B cell (primary cell): ENCODE data around the gene ERRFI1. TPM values are rescaled to one million over a fixed set of nuclear protein-coding genes. Genes with fewer than 3 reads are reported as not detected.
"Not testable (repeated sequence)": the region's sequence is repeated elsewhere in the genome, so short reads cannot be mapped to it uniquely, and the experiment has no call there.

Experiments used
- ATAC-seq: fragments of 200-7000 bp; cut with Tn5 transposase; one replicate; pipeline ENCODE4 v1.10.0; 2021; ENCODE audit warnings: low read depth, mild to moderate bottlenecking, moderate number of reproducible peaks, moderate library complexity
- CTCF ChIA-PET: fragments of 350-600 bp; sonication (Branson Sonifier 250); formaldehyde crosslinking; loops from one replicate; lab custom pipeline; 2021; ENCODE audit warnings: antibody characterized with exemption, inconsistent platforms; lab: Charles Lee
- POLR2A ChIA-PET: fragments of 350-600 bp; sonication (Branson Sonifier 250); formaldehyde crosslinking; loops from one replicate; lab custom pipeline; 2021; ENCODE audit warnings: antibody characterized with exemption; lab: Charles Lee
- DNase-seq: peaks from one replicate; pipeline ENCODE4 v3.0.0; 2013
- H2AFZ ChIP-seq: 2 replicates; pipeline ENCODE4 v1.6.1; 2012; ENCODE audit warnings: mild to moderate bottlenecking, low read depth, low read length; ENCODE audit not compliant: insufficient read depth, poor library complexity, severe bottlenecking
- H3K27ac ChIP-seq, 2 donors: 1 replicate in 1 of 2; 2 replicates in 1 of 2; pipeline ENCODE4 v1.5.1; 2012 to 2013; ENCODE audit warnings: low read length in 2 of 2, mild to moderate bottlenecking in 2 of 2, moderate library complexity in 1 of 2
- H3K27me3 ChIP-seq, 4 experiments: fragments of 200-600 bp in 1 of 4; sonication (generic) in 1 of 4; replicated peaks in 1 of 4; 1 replicate in 2 of 4; 2 replicates in 2 of 4; pipeline versions ENCODE4 v1.6.1 to v1.7.0; 2013 to 2016; ENCODE audit warnings: low read length in 3 of 4, mild to moderate bottlenecking in 2 of 4, mixed read lengths in 1 of 4, moderate library complexity in 1 of 4; ENCODE audit not compliant: insufficient read depth in 4 of 4, control insufficient read depth in 3 of 4; ENCODE audit errors: control extremely low read depth in 1 of 4
- H3K36me3 ChIP-seq, 2 experiments: replicated peaks in 1 of 2; 1 replicate in 1 of 2; 2 replicates in 1 of 2; pipeline versions ENCODE4 v1.6.1 to v1.7.1; 2013; ENCODE audit warnings: low read length in 1 of 2; ENCODE audit not compliant: insufficient read depth in 2 of 2, control insufficient read depth in 1 of 2; ENCODE audit errors: control extremely low read depth in 1 of 2, extremely low read depth in 1 of 2
- H3K4me1 ChIP-seq, 2 donors: fragments of 200-600 bp in 1 of 2; sonication (generic) in 1 of 2; 1 replicate in 1 of 2; 2 replicates in 1 of 2; pipeline versions ENCODE4 v1.5.1 to v1.6.1; 2013 to 2017; ENCODE audit warnings: low read length in 2 of 2; ENCODE audit not compliant: control insufficient read depth in 2 of 2, insufficient read depth in 2 of 2
- H3K4me2 ChIP-seq: replicated peaks from 2 replicates; pipeline ENCODE3; 2012; ENCODE audit warnings: mild to moderate bottlenecking, low read depth, low read length; ENCODE audit not compliant: poor library complexity, severe bottlenecking
- H3K4me3 ChIP-seq, 5 experiments: fragments of 200-600 bp in 1 of 5; sonication (generic) in 1 of 5; 1 replicate in 3 of 5; 2 replicates in 2 of 5; pipeline versions ENCODE4 v1.5.1 to v1.7.0; 2011 to 2016; ENCODE audit warnings: low read length in 4 of 5, mild to moderate bottlenecking in 4 of 5, low read depth in 2 of 5, control low read depth in 1 of 5, moderate library complexity in 1 of 5; ENCODE audit not compliant: insufficient read depth in 1 of 5; ENCODE audit errors: control extremely low read depth in 1 of 5, extremely low read depth in 1 of 5
- H3K79me2 ChIP-seq: fragments of 200-600 bp; sonication (generic); one replicate; pipeline ENCODE4 v1.6.0; 2016; ENCODE audit warnings: low read length; ENCODE audit not compliant: control insufficient read depth, insufficient read depth
- H3K9ac ChIP-seq: fragments of 200-600 bp; sonication (generic); 2 replicates; pipeline ENCODE4 v1.6.1; 2017; ENCODE audit warnings: mild to moderate bottlenecking, low read length, moderate library complexity
- H3K9me3 ChIP-seq, 3 donors: one replicate each; pipeline versions ENCODE4 v1.6.1 to v1.7.1; 2013; ENCODE audit warnings: low read length in 2 of 3; ENCODE audit not compliant: control insufficient read depth in 2 of 3, insufficient read depth in 1 of 3; ENCODE audit errors: control extremely low read depth in 1 of 3
- H4K20me1 ChIP-seq: 2 replicates; pipeline ENCODE4 v1.6.0; 2012; ENCODE audit warnings: mild to moderate bottlenecking, low read length; ENCODE audit not compliant: insufficient read depth, control insufficient read depth, poor library complexity, severe bottlenecking
- H3K27ac Mint-ChIP-seq: one replicate; pipeline ENCODE4 v1.8.0; 2021; ENCODE audit warnings: mixed read lengths
- H3K27me3 Mint-ChIP-seq: one replicate; pipeline ENCODE4 v1.8.0; 2021; ENCODE audit warnings: mixed read lengths
- H3K4me1 Mint-ChIP-seq: one replicate; pipeline ENCODE4 v1.8.0; 2021; ENCODE audit warnings: mixed read lengths
- H3K4me3 Mint-ChIP-seq: one replicate; pipeline ENCODE4 v1.8.0; 2021; ENCODE audit warnings: mixed read lengths
- H3K9me3 Mint-ChIP-seq: one replicate; pipeline ENCODE4 v1.8.0; 2022; ENCODE audit warnings: mixed read lengths; ENCODE audit not compliant: insufficient read depth
- CTCF ChIP-seq: fragments of 200-600 bp; IDR thresholded peaks from one replicate; pipeline ENCODE4 v1.8.0; 2022; ENCODE audit warnings: antibody characterized with exemption, mild to moderate bottlenecking
- EZH2 ChIP-seq: IDR thresholded peaks from 2 replicates; pipeline ENCODE4 v1.6.1; 2012; ENCODE audit warnings: borderline replicate concordance, low read depth, mild to moderate bottlenecking, moderate library complexity, low read length; ENCODE audit not compliant: insufficient read depth, poor library complexity, severe bottlenecking
- WGBS: methylation state at CpG from one replicate; pipeline ENCODE4 v1.1.5; 2013; ENCODE audit warnings: missing lambda C conversion rate; ENCODE audit not compliant: insufficient coverage; 5-methylcytosine and 5-hydroxymethylcytosine counted together
- intact Hi-C: fragments of 100-400 bp; cut with micrococcal nuclease; formaldehyde crosslinking; loops from one replicate; pipeline ENCODE4 v1.10.0; 2022
- polyA plus RNA-seq: library from polyadenylated mRNA; depleted of rRNA; stranded (reverse); fragments of >200 nt; gene quantifications from 2 replicates; pipeline ENCODE4 v1.2.3, GENCODE V29; 2012
- total RNA-seq, 2 donors: library from RNA; stranded (reverse); fragments of 120-200 nt in 1 of 2; gene quantifications; 1 replicate in 1 of 2; 2 replicates in 1 of 2; pipeline versions ENCODE4 v1.2.3 to v1.2.4, GENCODE V29; 2013 to 2022

The ERRFI1 gene
- total and polyA plus RNA-seq, 2 donors (not counting 1 experiment from before 2014, with no cell fraction given): 1.5 to 2.0 TPM

DNA sequence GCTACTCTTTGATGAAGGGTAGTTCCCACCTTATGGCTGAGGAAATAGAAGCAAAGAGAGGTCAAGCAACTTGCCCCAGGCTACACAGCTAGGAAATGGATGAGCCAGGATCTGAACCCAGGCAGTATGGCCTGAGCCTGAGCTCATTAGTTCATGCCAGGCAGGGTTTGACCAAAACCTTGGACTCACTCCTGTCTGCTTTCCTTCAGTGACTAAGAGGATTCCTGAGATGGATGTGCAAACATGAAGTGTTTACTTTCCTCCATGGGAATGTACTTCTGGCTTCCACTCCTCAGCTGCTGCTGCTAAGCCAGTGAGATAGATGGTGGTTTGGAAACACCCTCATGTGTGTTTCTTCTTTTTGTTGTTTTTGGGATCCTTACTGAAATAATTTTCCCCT, 35.1 kb upstream of the ERRFI1 start:
- H3K9ac ChIP-seq: no peak overlapping the region
- no peak overlapping the region for H3K4me3 Mint-ChIP-seq
- ATAC-seq: no peak
- H3K9me3 Mint-ChIP-seq: peaks cover 3% of the 10 kb centered on the region
- H3K36me3 ChIP-seq: no peaks in the 10 kb centered on the region
- H3K27me3 Mint-ChIP-seq: peaks cover 34% of the 10 kb centered on the region
- H4K20me1 ChIP-seq: no peaks in the 10 kb centered on the region
- intact Hi-C loops: no loop called here
- H3K27ac Mint-ChIP-seq: no peak overlapping the region
- no peaks in the 10 kb centered on the region for H3K4me1 Mint-ChIP-seq
- H3K27me3 ChIP-seq: peaks cover 0 to 4% (median 1%) of the 10 kb centered on the region in 4 experiments
- H2AFZ ChIP-seq: no peak overlapping the region
- no peaks in the 10 kb centered on the region for H3K4me1 ChIP-seq
- POLR2A ChIA-PET: no interaction called here
- no peaks in the 10 kb centered on the region for H3K9me3 ChIP-seq
- no peak overlapping the region for H3K4me2 ChIP-seq
- no peak for TF ChIP-seq EZH2
- no peak for TF ChIP-seq CTCF
- DNase-seq: no peak
- H3K27ac ChIP-seq: no peak overlapping the region
- CTCF ChIA-PET: no interaction called here
- H3K4me3 ChIP-seq: no peak overlapping the region
- H3K79me2 ChIP-seq: no peaks in the 10 kb centered on the region

DNA sequence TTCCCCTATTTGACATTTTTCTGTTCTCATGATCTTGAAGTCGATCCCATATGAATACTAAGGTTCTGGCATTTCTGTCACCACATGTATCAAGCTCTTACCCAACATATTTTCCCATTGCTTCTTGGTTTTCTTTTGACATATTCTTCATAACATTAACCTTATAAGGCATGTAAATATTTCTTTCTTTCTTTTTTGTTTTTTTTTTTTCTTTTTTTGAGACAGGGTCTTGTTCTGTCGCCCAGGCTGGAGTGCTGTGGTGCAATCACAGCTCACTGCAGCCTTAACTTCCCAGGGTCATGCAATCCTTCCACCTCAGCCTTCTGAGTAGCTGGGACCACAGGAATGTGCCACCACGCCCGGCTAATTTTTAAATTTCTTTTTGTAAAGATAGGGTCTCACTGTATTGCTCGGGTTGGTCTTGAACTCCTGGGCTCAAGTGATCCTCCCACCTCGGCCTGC, 33.1 kb upstream of the ERRFI1 start:
- no peaks in the 10 kb centered on the region for H3K79me2 ChIP-seq
- H3K9me3 ChIP-seq: no peaks in the 10 kb centered on the region
- no peaks in the 10 kb centered on the region for H3K9me3 Mint-ChIP-seq
- H4K20me1 ChIP-seq: no peaks in the 10 kb centered on the region
- no peaks in the 10 kb centered on the region for H3K36me3 ChIP-seq
- H3K4me3 ChIP-seq: no peak overlapping the region
- H3K9ac ChIP-seq: no peak overlapping the region
- H2AFZ ChIP-seq: no peak overlapping the region
- no peak for ATAC-seq
- no peak for DNase-seq
- no peak overlapping the region for H3K4me3 Mint-ChIP-seq
- intact Hi-C loops: no loop called here
- H3K27ac Mint-ChIP-seq: no peak overlapping the region
- no peaks in the 10 kb centered on the region for H3K4me1 ChIP-seq
- no peak overlapping the region for H3K27ac ChIP-seq
- WGBS: 87% methylated on average over 5 of the region's 6 CpGs
- peaks cover 0 to 2% (median 0%) of the 10 kb centered on the region in 4 experiments for H3K27me3 ChIP-seq
- TF ChIP-seq CTCF: no peak
- TF ChIP-seq EZH2: no peak
- H3K4me1 Mint-ChIP-seq: no peaks in the 10 kb centered on the region
- ChIA-PET CTCF (no interaction called here), POLR2A (no interaction called here)
- H3K27me3 Mint-ChIP-seq: peaks cover 30% of the 10 kb centered on the region
- no peak overlapping the region for H3K4me2 ChIP-seq

DNA sequence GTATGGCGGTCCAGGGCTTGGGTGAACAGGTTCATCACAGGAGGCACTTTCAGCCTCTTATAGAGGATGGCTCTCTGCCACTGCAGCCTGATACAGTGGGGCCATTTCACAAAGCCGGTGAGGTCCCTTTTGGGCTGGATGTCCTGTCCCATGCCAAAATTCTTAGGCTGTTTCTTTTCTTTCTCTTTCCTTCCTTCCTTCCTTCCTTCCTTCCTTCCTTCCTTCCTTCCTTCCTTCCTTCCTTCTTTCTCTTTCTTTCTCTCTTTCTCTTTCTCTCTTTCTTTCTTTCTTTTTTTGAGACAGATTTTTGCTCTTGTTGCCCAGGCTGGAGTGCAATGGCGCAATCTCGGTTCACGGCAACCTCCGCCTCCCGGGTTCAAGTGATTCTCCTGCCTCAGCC, 31.7 kb upstream of the ERRFI1 start:
- H3K4me1 Mint-ChIP-seq, H4K20me1 ChIP-seq, intact Hi-C loops, H2AFZ ChIP-seq, H3K4me3 Mint-ChIP-seq, ATAC-seq, H3K9ac ChIP-seq, H3K4me2 ChIP-seq, H3K9me3 ChIP-seq, H3K27ac ChIP-seq, POLR2A ChIA-PET, DNase-seq, H3K27ac Mint-ChIP-seq, H3K9me3 Mint-ChIP-seq, H3K36me3 ChIP-seq, H3K4me1 ChIP-seq, H3K79me2 ChIP-seq, H3K27me3 ChIP-seq, H3K4me3 ChIP-seq: not testable (repeated sequence)
- CTCF ChIA-PET: interaction anchor here (0.6 kb wide), 1 partner anchor 76 kb away, joined by 3 read pairs; no protein-coding TSS in a partner anchor
- WGBS: 95% methylated on average over 2 of the region's 7 CpGs
- H3K27me3 Mint-ChIP-seq: peaks cover 35% of the 10 kb centered on the region
